Spleen (tissue), 11 donors: ENCODE data around the gene MKNK1. TPM values are rescaled to one million over a fixed set of nuclear protein-coding genes. Genes with fewer than 3 reads are reported as not detected.

ENCODE experiments used
- DNase-seq: peaks from one replicate; pipeline ENCODE4 v3.0.0-alpha.2; 2020
- H3K27ac ChIP-seq, 8 donors: fragments of 200-600 bp; sonication (generic) in 7 of 8; 1 replicate in 4 of 8; 2 replicates in 4 of 8; pipeline versions ENCODE4 v1.5.0 to v1.8.0; 2016 to 2021; ENCODE audit warnings: inconsistent platforms in 4 of 8, mild to moderate bottlenecking in 4 of 8, moderate library complexity in 1 of 8
- H3K27me3 ChIP-seq, 7 donors: fragments of 200-600 bp; sonication (generic) in 6 of 7; replicated peaks in 1 of 7; 1 replicate in 4 of 7; 2 replicates in 3 of 7; pipeline versions ENCODE4 v1.5.0 to v1.8.0; 2016 to 2021; ENCODE audit warnings: inconsistent platforms in 3 of 7, mild to moderate bottlenecking in 1 of 7
- H3K36me3 ChIP-seq, 6 donors: fragments of 200-600 bp; sonication (generic) in 5 of 6; 1 replicate in 4 of 6; 2 replicates in 2 of 6; pipeline versions ENCODE4 v1.5.0 to v1.8.0; 2016 to 2021; ENCODE audit warnings: inconsistent platforms in 2 of 6
- H3K4me1 ChIP-seq, 6 donors: fragments of 200-600 bp; sonication (generic) in 5 of 6; 1 replicate in 3 of 6; 2 replicates in 3 of 6; pipeline versions ENCODE4 v1.5.0 to v1.8.0; 2016 to 2021; ENCODE audit warnings: inconsistent platforms in 3 of 6
- H3K4me3 ChIP-seq, 8 donors: fragments of 200-600 bp; sonication (generic) in 7 of 8; 1 replicate in 4 of 8; 2 replicates in 4 of 8; pipeline versions ENCODE4 v1.5.0 to v1.8.0; 2016 to 2021; ENCODE audit warnings: inconsistent platforms in 4 of 8, mild to moderate bottlenecking in 4 of 8, moderate library complexity in 2 of 8
- H3K9me3 ChIP-seq, 8 donors: fragments of 200-600 bp; sonication (generic) in 7 of 8; 1 replicate in 4 of 8; 2 replicates in 4 of 8; pipeline versions ENCODE4 v1.5.0 to v1.8.0; 2016 to 2021; ENCODE audit warnings: inconsistent platforms in 4 of 8
- CTCF ChIP-seq, 11 experiments: fragments of 200-600 bp in 7 of 11; fragments of 450-650 bp in 4 of 11; sonication (generic) in 4 of 11; IDR thresholded peaks in 8 of 11; conservative IDR thresholded peaks in 3 of 11; 1 replicate in 7 of 11; 2 replicates in 4 of 11; pipeline versions ENCODE4 v1.4.0 to v1.8.0; 2016 to 2021; ENCODE audit warnings: antibody characterized with exemption in 11 of 11, inconsistent platforms in 4 of 11, mild to moderate bottlenecking in 1 of 11
- POLR2A ChIP-seq, 3 donors: fragments of 450-650 bp; IDR thresholded peaks; one replicate each; pipeline ENCODE4 v1.5.1; 2017; ENCODE audit warnings: antibody characterized with exemption in 3 of 3, mild to moderate bottlenecking in 1 of 3
- POLR2AphosphoS5 ChIP-seq, 3 donors: sonication (generic); formaldehyde crosslinking; IDR thresholded peaks; one replicate each; pipeline ENCODE4 v1.5.1; 2017; ENCODE audit warnings: antibody characterized with exemption in 3 of 3
- WGBS, 5 donors: extraction: QIAGEN DNeasy Blood & Tissue Kit in 3 of 5; methylation state at CpG; one replicate each; pipeline versions ENCODE4 v1.1.5 to v1.1.7; 2013 to 2018; 5-methylcytosine and 5-hydroxymethylcytosine counted together
- intact Hi-C: fragments of 100-400 bp; cut with DNase I; formaldehyde crosslinking; loops from one replicate; pipeline ENCODE4 v1.15.0; 2023; ENCODE audit warnings: low total_unique reads
- polyA plus RNA-seq, 3 donors: library from polyadenylated mRNA; stranded (reverse); fragments of 200-250 nt; gene quantifications; one replicate each; pipeline ENCODE4 v1.2.1, GENCODE V29; 2013
- total RNA-seq, 7 donors: library from RNA; depleted of rRNA in 3 of 7; stranded (reverse); fragments of >200 nt in 3 of 7; fragmentation: NEBNext Ultra II Directional in 4 of 7; extraction: Animal tissue kit (Norgen Biotek cat#: 25700) in 4 of 7; gene quantifications; one replicate each; pipeline versions ENCODE4 v1.1.0 to v1.2.1, GENCODE V29; 2016 to 2021
- donor health status: healthy with polysubstance abuse.
- donor health status: DM: no; HTN: no; CAD: no; lungs with moderate emphysema.
- donor health status: DM: no; HTN: no; CAD: no.
- donor health status: Bipolar disorder and iron deficiency.
- donor health status: healthy.
- donor health status: DM: no; HTN: no; CAD: no.
- donor health status: DM: yes; HTN: yes; CAD: no.

The MKNK1 gene
- total and polyA plus RNA-seq, 10 donors: 19.2 to 169 (median 91.1) TPM

- Histone ChIP-seq H3K4me1 (peaks cover 0 to 18% (median 0%) of the 10 kb centered on the region in 6 donors), H3K9me3 (no peaks in the 10 kb centered on the region), H3K4me3 (no peak overlapping the region), H3K27me3 (peaks cover 0 to 63% (median 8%) of the 10 kb centered on the region in 7 donors), H3K36me3 (no peaks in the 10 kb centered on the region), H3K27ac (no peak overlapping the region)
- intact Hi-C loops: loop anchor here (5.0 kb wide), 1 partner anchor 202 kb away; no protein-coding TSS in a partner anchor
- TF ChIP-seq CTCF (IDR thresholded peaks at IDR 0.05 in 8 of 11, conservative IDR thresholded peaks at IDR 0.05 in 3 of 11): no peak
- no peak for DNase-seq
- 47 to 53% (median 51%) methylated on average over 13 of the region's 13 CpGs for WGBS, 5 donors
These were observed 78.7 kb downstream of the MKNK1 start for GRCh38 chr1:46525253-46525983.

DNA sequence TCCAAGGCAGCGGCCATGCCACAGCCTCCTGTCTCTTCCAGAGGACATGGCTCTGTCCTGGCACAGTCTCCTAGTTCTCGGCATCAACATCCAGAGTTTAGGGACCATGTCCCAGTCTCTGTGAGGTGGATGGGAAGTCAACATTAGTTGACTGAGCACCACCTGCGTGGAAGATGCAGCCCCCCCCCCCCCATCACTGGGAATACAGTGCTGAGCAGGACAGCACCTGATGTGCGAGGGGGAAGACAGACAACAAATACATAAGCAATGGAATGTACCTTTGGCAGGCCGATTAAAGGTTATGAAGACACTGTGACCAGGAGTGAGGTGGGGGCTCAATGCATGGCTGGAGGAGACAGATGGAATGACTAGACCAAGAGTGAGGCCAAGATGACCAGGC lies 79.2 kb downstream of the MKNK1 start:
- Histone ChIP-seq H3K27ac (no peak overlapping the region), H3K36me3 (no peaks in the 10 kb centered on the region), H3K4me3 (no peak overlapping the region), H3K4me1 (peaks cover 0 to 18% (median 0%) of the 10 kb centered on the region in 6 donors), H3K9me3 (no peaks in the 10 kb centered on the region), H3K27me3 (peaks cover 0 to 61% (median 3%) of the 10 kb centered on the region in 7 donors)
- DNase-seq: peak; percentile 43
- intact Hi-C loops: loop anchor here (5.0 kb wide), 1 partner anchor 202 kb away; no protein-coding TSS in a partner anchor
- no peak for TF ChIP-seq CTCF (IDR thresholded peaks at IDR 0.05 in 8 of 11, conservative IDR thresholded peaks at IDR 0.05 in 3 of 11)
- TF ChIP-seq POLR2A (IDR thresholded peaks at IDR 0.05): no peak
- no peak for TF ChIP-seq POLR2AphosphoS5 (IDR thresholded peaks at IDR 0.05)
- 77 to 89% (median 86%) methylated on average over 5 of the region's 5 CpGs for WGBS, 5 donors

GRCh38 chr1:46523496-46524353 lies 80.3 kb downstream of the MKNK1 start:
- WGBS, 5 donors: 84 to 93% (median 90%) methylated on average over 11 of the region's 11 CpGs
- H3K4me3 ChIP-seq: no peak overlapping the region
- intact Hi-C loops: no loop called here

More at GRCh38 chr1:46523496-46524353, 80.3 kb downstream of the MKNK1 start:
- TF ChIP-seq POLR2A (IDR thresholded peaks at IDR 0.05) (no peak), CTCF (IDR thresholded peaks at IDR 0.05 in 8 of 11, conservative IDR thresholded peaks at IDR 0.05 in 3 of 11) (no peak), POLR2AphosphoS5 (IDR thresholded peaks at IDR 0.05) (no peak)
- DNase-seq: peak; percentile 51
- Histone ChIP-seq H3K36me3 (no peaks in the 10 kb centered on the region), H3K27me3 (peaks cover 0 to 61% (median 3%) of the 10 kb centered on the region in 7 donors), H3K27ac (no peak overlapping the region), H3K9me3 (no peaks in the 10 kb centered on the region), H3K4me1 (peaks cover 0 to 18% (median 0%) of the 10 kb centered on the region in 6 donors)
